Adrenal gland (tissue), 12 donors: ENCODE measurements around the gene FCHSD2. TPM values are rescaled to one million over a fixed set of nuclear protein-coding genes. Genes with fewer than 3 reads are reported as not detected.

Source experiments
- DNase-seq, 7 donors: peaks; one replicate each; pipeline ENCODE4 v3.0.0-alpha.2; 2019 to 2020
- H3K27ac ChIP-seq, 5 donors: fragments of 200-600 bp; sonication (generic) in 4 of 5; 1 replicate in 3 of 5; 2 replicates in 2 of 5; pipeline versions ENCODE4 v1.5.1 to v1.8.0; 2016 to 2020; ENCODE audit warnings: mild to moderate bottlenecking in 1 of 5
- H3K27me3 ChIP-seq: fragments of 200-600 bp; 2 replicates; pipeline ENCODE4 v1.8.0; 2021
- H3K36me3 ChIP-seq, 2 donors: fragments of 200-600 bp; replicated peaks in 1 of 2; 1 replicate in 1 of 2; 2 replicates in 1 of 2; pipeline versions ENCODE4 v1.5.1 to v1.8.0; 2018 to 2022
- H3K4me1 ChIP-seq, 2 donors: fragments of 200-600 bp; replicated peaks in 1 of 2; 1 replicate in 1 of 2; 2 replicates in 1 of 2; pipeline versions ENCODE4 v1.5.1 to v1.8.0; 2018 to 2021
- H3K4me3 ChIP-seq, 4 donors: fragments of 200-600 bp; sonication (generic) in 3 of 4; one replicate each; pipeline ENCODE4 v1.5.1; 2016 to 2018
- H3K9me3 ChIP-seq, 3 donors: fragments of 200-600 bp; sonication (generic) in 1 of 3; replicated peaks in 1 of 3; 1 replicate in 2 of 3; 2 replicates in 1 of 3; pipeline versions ENCODE4 v1.5.1 to v1.8.0; 2016 to 2021
- POLR2A ChIP-seq, 2 donors: fragments of 450-650 bp; IDR thresholded peaks; one replicate each; pipeline ENCODE4 v1.6.1; 2017; ENCODE audit warnings: antibody characterized with exemption in 2 of 2, mild to moderate bottlenecking in 2 of 2, moderate library complexity in 1 of 2
- WGBS, 4 donors: extraction: QIAGEN DNeasy Blood & Tissue Kit in 2 of 4; methylation state at CpG; one replicate each; pipeline versions ENCODE4 v1.1.5 to v1.1.7; 2013 to 2017; 5-methylcytosine and 5-hydroxymethylcytosine counted together
- intact Hi-C, 2 donors: fragments of 100-400 bp; cut with DNase I; formaldehyde crosslinking; loops; one replicate each; pipeline versions ENCODE4 v1.14.1 to v1.15.0; 2022 to 2023
- polyA plus RNA-seq, 3 donors: library from polyadenylated mRNA; stranded (reverse); fragments of 200-250 nt in 2 of 3; fragments of 350-450 nt in 1 of 3; fragmentation: Illumina TruSeq in 1 of 3; extraction: RNeasy Lipid Tissue Mini Kit (QIAGEN cat#74804) in 1 of 3; gene quantifications; one replicate each; pipeline ENCODE4 v1.2.3, GENCODE V29; 2013 to 2014
- total RNA-seq, 9 donors: library from RNA; depleted of rRNA in 4 of 9; stranded (reverse); fragments of >200 nt in 4 of 9; fragments of 120-200 nt in 1 of 9; fragmentation: NEBNext Ultra II Directional in 1 of 9; extraction: Animal tissue kit (Norgen Biotek cat#: 25700) in 1 of 9; gene quantifications; one replicate each; pipeline versions ENCODE4 v1.1.0 to v1.2.4, GENCODE V29; 2013 to 2023
- TF ChIP-seq, protein P1 (sequence below), 6 experiments: fragments of 450-650 bp in 4 of 6; fragments of 200-600 bp in 2 of 6; sonication (generic) in 1 of 6; IDR thresholded peaks; 1 replicate in 5 of 6; 2 replicates in 1 of 6; pipeline versions ENCODE4 v1.5.1 to v1.8.0; 2016 to 2021; ENCODE audit warnings: antibody characterized with exemption in 6 of 6, mild to moderate bottlenecking in 2 of 6, moderate library complexity in 1 of 6
- donor health status: healthy with polysubstance abuse.
- donor health status: Bipolar disorder and iron deficiency.
- donor health status: DM: yes; HTN: yes; CAD: no.
- donor health status: DM: no; HTN: no; CAD: no.
- donor health status: DM: no; HTN: no; CAD: no.
- donor health status: DM: yes; HTN: yes; CAD: no.

Gene FCHSD2
- total and polyA plus RNA-seq, 12 donors = 14.6 to 67.2 (median 32.7) TPM

DNA sequence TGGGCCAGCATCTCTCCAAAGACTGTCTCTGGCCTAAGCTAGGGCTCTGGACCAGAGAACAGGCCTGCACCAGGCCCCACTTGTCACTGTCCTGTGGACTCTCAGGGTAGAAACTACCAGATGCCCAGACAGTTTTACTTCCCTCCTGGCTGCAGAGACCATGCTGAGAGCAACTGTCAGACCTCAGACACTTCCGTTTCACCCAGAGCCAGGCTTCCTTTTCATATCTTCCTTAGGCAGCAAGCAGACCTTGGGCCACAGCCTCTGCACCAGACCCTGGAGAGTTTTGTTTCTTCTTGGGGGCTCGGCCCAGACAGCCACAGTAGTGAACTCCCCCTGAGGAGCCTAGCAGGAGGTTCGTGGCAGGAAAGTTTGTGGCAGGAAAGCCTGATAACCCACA, 12.1 kb upstream of the FCHSD2 start:
- intact Hi-C loops = no loop called here
- Histone ChIP-seq H3K9me3 (no peaks in the 10 kb centered on the region), H3K36me3 (no peaks in the 10 kb centered on the region), H3K4me1 (peaks cover 6 to 22% of the 10 kb centered on the region in 2 donors), H3K27me3 (no peaks in the 10 kb centered on the region), H3K27ac (peak overlapping the region in 1 of 5 donors; percentile 5), H3K4me3 (no peak overlapping the region)
- TF ChIP-seq, protein P1, sequence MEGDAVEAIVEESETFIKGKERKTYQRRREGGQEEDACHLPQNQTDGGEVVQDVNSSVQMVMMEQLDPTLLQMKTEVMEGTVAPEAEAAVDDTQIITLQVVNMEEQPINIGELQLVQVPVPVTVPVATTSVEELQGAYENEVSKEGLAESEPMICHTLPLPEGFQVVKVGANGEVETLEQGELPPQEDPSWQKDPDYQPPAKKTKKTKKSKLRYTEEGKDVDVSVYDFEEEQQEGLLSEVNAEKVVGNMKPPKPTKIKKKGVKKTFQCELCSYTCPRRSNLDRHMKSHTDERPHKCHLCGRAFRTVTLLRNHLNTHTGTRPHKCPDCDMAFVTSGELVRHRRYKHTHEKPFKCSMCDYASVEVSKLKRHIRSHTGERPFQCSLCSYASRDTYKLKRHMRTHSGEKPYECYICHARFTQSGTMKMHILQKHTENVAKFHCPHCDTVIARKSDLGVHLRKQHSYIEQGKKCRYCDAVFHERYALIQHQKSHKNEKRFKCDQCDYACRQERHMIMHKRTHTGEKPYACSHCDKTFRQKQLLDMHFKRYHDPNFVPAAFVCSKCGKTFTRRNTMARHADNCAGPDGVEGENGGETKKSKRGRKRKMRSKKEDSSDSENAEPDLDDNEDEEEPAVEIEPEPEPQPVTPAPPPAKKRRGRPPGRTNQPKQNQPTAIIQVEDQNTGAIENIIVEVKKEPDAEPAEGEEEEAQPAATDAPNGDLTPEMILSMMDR (IDR thresholded peaks at IDR 0.05) = no peak
- no peak for TF ChIP-seq POLR2A (IDR thresholded peaks at IDR 0.05)
- WGBS, 4 donors = 61 to 86% (median 69%) methylated on average over 3 of the region's 3 CpGs
- peak in 1 of 7 donors; percentile 24 for DNase-seq

GRCh38 chr11:73152861-73153483, 10.9 kb upstream of the FCHSD2 start:
- TF ChIP-seq, protein P1 (IDR thresholded peaks at IDR 0.05) = no peak
- no peak for TF ChIP-seq POLR2A (IDR thresholded peaks at IDR 0.05)
- no peak for DNase-seq
- Histone ChIP-seq H3K4me3 (no peak overlapping the region), H3K4me1 (peaks cover 3 to 15% of the 10 kb centered on the region in 2 donors), H3K36me3 (no peaks in the 10 kb centered on the region), H3K27me3 (no peaks in the 10 kb centered on the region), H3K27ac (peak overlapping the region in 1 of 5 donors; percentile 5), H3K9me3 (no peaks in the 10 kb centered on the region)
- intact Hi-C loops = no loop called here
- 85 to 93% (median 87%) methylated on average over 6 of the region's 6 CpGs for WGBS, 4 donors

- TF ChIP-seq, protein P1 (IDR thresholded peaks at IDR 0.05) = no peak
- no peak for TF ChIP-seq POLR2A (IDR thresholded peaks at IDR 0.05)
- intact Hi-C loops = no loop called here
- Histone ChIP-seq H3K36me3 (no peaks in the 10 kb centered on the region), H3K4me1 (peaks cover 0 to 8% of the 10 kb centered on the region in 2 donors), H3K4me3 (no peak overlapping the region), H3K27ac (no peak overlapping the region), H3K27me3 (no peaks in the 10 kb centered on the region), H3K9me3 (no peaks in the 10 kb centered on the region)
- 86 to 94% (median 87%) methylated on average over 6 of the region's 6 CpGs for WGBS, 4 donors
- DNase-seq = no peak
These were observed 10.2 kb upstream of the FCHSD2 start for GRCh38 chr11:73152086-73152853.

- no peak overlapping the region for H3K27ac ChIP-seq
- intact Hi-C loops = no loop called here
- H3K27me3 ChIP-seq = no peaks in the 10 kb centered on the region
- H3K36me3 ChIP-seq = no peaks in the 10 kb centered on the region
- no peak for TF ChIP-seq POLR2A (IDR thresholded peaks at IDR 0.05)
- TF ChIP-seq, protein P1 (IDR thresholded peaks at IDR 0.05) = no peak
- no peak for DNase-seq
- peaks cover 0 to 2% of the 10 kb centered on the region in 2 donors for H3K4me1 ChIP-seq
- WGBS, 4 donors = 91 to 97% (median 95%) methylated on average over 6 of the region's 6 CpGs
- H3K9me3 ChIP-seq = no peaks in the 10 kb centered on the region
- H3K4me3 ChIP-seq = no peak overlapping the region
These were observed 9.3 kb upstream of the FCHSD2 start for GRCh38 chr11:73151416-73151815.
